ENCODE results near the gene MOB2. TPM values are rescaled to one million over a fixed set of nuclear protein-coding genes. Genes with fewer than 3 reads are reported as not detected.

The MOB2 gene
- total RNA-seq, 1 experiment from 2014 or later = 18.0 TPM

- in situ Hi-C loops (cut with HindIII; ENCODE audit: low pct_unique_long_range_greater_than_20kb, low sequenced_read_pairs) = no loop called here
- DNase-seq (ENCODE audit: low read depth, low spot score) = no peak
Observed at GRCh38 chr11:1508986-1509385, 22.4 kb upstream of the MOB2 start.

GRCh38 chr11:1508491-1508891, 21.9 kb upstream of the MOB2 start:
- in situ Hi-C loops (cut with HindIII; ENCODE audit: low pct_unique_long_range_greater_than_20kb, low sequenced_read_pairs) = no loop called here
- no peak for DNase-seq (ENCODE audit: low read depth, low spot score)

DNA sequence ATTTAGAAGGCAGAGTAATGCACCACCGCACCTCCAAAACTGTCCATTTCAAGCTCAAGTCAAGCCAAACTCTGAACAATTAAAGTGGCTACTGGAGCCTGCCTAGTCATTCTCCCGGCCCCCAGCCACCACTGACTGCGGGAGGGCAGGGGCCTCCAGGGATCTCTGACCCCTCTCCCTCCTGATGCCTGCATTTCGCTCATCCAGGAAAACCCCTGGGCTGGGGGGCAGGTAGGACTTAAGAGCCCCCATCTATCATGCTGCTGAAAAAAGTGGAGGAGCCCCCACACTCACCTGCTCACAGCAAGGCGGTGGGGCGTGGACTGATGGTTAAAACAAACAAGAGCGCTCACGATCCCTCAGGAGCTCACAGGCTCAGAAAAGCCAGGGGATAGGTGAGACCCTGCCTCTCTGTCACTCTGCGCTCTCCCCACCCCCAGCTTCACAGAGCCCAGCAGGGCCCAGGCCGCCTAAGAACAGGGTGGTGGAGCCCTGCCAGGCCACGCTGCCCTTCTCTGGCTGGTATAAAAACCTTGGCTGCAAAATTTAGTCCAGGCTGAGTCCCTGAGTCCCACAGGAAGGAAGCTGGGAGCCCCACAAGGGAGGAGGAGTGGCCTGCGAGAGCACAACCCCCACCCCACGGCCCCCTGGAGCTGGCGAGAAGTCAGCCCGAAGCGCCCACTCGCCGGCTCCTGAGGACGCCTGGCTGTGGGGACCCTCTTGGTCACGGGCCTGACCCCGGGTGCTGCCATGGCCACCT, 21.0 kb upstream of the MOB2 start:
- in situ Hi-C loops (cut with HindIII; ENCODE audit: low pct_unique_long_range_greater_than_20kb, low sequenced_read_pairs) = no loop called here
- DNase-seq (ENCODE audit: low read depth, low spot score) = no peak

DNA sequence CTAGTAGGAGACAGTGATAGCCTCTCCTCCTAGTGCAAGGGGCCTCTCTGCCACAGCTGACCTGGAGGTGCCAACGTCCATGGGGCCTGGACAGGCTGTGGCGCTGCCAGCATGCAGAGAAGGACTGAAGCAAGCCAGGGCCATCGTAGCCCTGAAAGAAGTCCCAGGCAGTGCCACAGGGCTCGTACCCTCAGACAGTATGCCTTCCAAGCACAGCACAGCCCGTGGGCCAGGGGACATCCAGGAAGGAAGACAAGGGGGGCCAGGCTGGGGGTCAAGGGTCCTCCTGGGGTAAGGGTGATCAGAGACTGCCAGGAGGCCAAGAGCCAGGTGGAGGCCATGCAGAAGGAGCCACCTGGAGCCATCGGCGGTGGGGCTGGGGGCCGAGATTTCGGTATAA, 20.4 kb upstream of the MOB2 start:
- DNase-seq (ENCODE audit: low read depth, low spot score) = no peak
- in situ Hi-C loops (cut with HindIII; ENCODE audit: low pct_unique_long_range_greater_than_20kb, low sequenced_read_pairs) = no loop called here

DNA sequence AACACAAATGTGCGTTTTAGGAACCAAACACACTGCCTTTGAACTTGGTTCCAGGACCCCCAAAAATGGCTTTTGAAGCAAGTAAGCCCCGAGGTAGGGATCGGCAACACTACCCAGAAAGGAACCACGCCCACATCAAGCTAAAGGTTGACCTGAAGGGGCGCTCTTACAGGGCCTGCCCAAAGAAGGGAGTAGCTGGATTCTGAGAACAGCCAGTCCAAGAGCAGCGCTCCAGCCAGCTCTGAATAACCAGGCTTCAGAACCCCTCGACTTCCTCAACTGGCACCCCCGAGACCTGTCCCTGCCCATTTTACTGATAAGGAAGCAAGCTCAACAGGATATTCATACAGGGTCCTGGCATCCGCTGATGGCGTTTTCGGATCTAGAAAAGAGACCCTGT, 18.9 kb upstream of the MOB2 start:
- DNase-seq (ENCODE audit: low read depth, low spot score) = no peak
- in situ Hi-C loops (cut with HindIII; ENCODE audit: low pct_unique_long_range_greater_than_20kb, low sequenced_read_pairs) = no loop called here

DNA sequence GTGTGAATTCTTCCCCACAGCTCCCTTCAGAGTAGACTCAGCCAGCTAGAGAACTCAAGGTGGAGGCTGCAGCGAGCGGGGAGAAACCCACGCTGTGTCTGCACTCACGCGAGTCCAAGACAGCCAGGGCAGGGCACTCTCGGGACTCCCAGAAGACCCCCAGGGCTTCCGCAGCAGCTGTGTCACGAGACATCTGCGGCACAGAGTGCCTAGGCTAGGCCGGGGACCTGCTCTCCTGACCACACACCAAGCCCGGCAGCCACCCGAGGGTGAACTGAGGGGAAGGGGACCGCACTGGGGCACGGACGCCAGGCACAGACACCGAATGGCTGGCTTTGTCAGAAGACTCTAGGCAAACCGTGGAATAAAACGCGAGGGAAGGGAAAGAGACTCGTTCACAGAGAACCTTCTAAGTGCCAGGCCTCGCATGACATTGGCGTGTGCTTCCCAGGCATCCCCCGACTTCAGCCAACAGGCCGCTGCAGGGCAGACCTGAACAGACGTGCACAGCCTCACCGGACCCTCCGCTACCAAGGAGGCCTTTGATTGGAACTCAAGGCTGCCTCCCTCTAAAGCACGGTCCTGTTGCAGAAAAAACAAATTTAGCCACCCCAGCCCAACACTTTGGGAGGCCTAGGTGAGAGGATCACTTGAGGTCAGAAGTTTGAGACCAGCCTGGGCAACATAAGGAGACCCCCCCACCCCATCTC, 18.2 kb upstream of the MOB2 start:
- in situ Hi-C loops (cut with HindIII; ENCODE audit: low pct_unique_long_range_greater_than_20kb, low sequenced_read_pairs) = no loop called here

GRCh38 chr11:1504138-1504537, 17.6 kb upstream of the MOB2 start:
- no peak for DNase-seq (ENCODE audit: low read depth, low spot score)
- in situ Hi-C loops (cut with HindIII; ENCODE audit: low pct_unique_long_range_greater_than_20kb, low sequenced_read_pairs) = no loop called here

More for the DNA sequence above, 18.2 kb upstream of the MOB2 start:
- DNase-seq (ENCODE audit: low read depth, low spot score) = no peak

GRCh38 chr11:1503708-1504104, 17.1 kb upstream of the MOB2 start:
- in situ Hi-C loops (cut with HindIII; ENCODE audit: low pct_unique_long_range_greater_than_20kb, low sequenced_read_pairs) = no loop called here
- DNase-seq (ENCODE audit: low read depth, low spot score) = no peak

GRCh38 chr11:1502954-1503707, 16.6 kb upstream of the MOB2 start:
- in situ Hi-C loops (cut with HindIII; ENCODE audit: low pct_unique_long_range_greater_than_20kb, low sequenced_read_pairs) = no loop called here
- DNase-seq (ENCODE audit: low read depth, low spot score) = no peak

- in situ Hi-C loops (cut with HindIII; ENCODE audit: low pct_unique_long_range_greater_than_20kb, low sequenced_read_pairs) = no loop called here
Observed at GRCh38 chr11:1502168-1502953, 15.8 kb upstream of the MOB2 start.

DNA sequence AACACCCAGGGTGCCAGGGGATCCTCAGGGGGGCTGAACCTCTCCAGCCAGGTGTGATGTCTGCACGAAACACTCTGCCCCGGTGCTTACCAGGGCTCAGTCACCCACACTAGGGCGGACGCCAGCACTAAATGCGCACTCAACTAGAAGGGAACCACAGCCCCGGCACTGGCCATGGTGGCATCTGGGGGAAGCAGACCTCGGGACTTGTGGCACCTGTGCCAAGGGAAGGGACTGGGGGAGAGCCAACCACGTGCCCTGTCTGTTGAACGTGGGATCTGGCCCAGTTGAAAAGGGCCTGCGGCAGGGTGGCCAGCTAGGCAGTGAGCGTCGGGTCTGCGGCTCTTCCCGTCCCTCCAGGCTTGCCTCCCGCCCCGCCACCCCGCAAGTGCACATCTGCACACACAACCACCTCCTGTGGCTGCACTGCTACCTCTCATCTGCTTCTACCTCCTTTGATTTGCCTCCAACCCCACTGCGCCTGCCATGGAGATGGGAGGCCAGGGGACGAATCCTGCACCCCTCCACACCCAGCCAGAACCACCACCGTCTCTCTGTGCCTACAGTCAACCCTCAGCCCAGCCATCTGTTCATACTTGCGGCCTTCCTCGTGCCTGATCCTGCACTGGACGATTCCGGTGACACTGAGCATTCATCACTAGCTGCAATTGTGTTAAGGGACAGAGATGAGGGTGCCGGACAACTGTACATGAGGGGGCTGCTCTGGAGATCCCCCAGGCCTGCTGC, 15.0 kb upstream of the MOB2 start:
- no peak for DNase-seq (ENCODE audit: low read depth, low spot score)
- in situ Hi-C loops (cut with HindIII; ENCODE audit: low pct_unique_long_range_greater_than_20kb, low sequenced_read_pairs) = no loop called here

More at GRCh38 chr11:1502168-1502953, 15.8 kb upstream of the MOB2 start:
- no peak for DNase-seq (ENCODE audit: low read depth, low spot score)

DNA sequence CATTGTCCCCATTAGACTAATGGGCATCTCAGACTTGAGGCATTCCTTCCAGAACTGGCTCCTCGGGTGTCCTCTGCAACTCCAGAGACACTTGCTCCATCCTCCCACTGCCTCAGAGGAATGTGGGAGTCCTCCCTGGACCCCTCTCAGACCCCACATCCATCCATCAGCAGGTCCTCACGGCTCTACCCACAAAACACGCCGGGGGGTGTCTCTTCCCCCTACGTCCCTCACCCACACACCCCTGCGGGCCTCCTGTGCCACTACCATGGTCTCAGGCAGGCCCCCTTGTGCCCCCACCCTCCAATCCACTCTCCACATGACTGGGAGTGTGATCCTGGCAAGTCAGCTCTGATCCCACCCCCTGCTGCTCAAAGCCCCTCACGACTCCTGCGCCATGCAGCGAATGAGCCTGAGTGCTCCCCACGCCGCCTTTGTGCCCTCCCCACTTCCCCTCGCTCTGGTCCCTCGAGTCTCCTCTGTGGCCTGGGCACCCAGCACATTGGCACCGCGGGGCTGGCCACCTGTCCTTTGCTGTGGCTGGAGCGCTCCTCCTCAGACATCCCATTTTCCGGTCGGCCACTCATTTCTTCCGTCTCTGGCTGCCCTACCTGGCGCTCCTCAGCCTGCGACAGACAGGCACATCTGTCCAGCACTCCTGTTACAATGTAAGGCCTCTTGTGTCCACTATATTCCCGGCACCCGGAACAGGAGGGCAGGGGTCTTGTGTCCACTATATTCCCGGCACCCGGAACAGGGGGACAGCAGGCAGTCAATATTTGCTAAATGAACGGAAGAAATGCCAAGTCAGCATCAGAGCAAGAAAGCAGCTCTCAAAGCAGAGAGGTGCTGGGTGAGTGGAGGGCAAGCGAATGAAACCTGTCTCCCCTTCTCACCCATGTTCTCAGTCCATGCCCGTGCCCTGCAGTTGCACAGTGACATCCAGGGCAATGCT, 14.2 kb upstream of the MOB2 start:
- in situ Hi-C loops (cut with HindIII; ENCODE audit: low pct_unique_long_range_greater_than_20kb, low sequenced_read_pairs) = no loop called here
- no peak for DNase-seq (ENCODE audit: low read depth, low spot score)

GRCh38 chr11:1499899-1500298, 13.3 kb upstream of the MOB2 start:
- no peak for DNase-seq (ENCODE audit: low read depth, low spot score)
- in situ Hi-C loops (cut with HindIII; ENCODE audit: low pct_unique_long_range_greater_than_20kb, low sequenced_read_pairs) = no loop called here

- in situ Hi-C loops (cut with HindIII; ENCODE audit: low pct_unique_long_range_greater_than_20kb, low sequenced_read_pairs) = no loop called here
- no peak for DNase-seq (ENCODE audit: low read depth, low spot score)
Observed at GRCh38 chr11:1499261-1499890, 12.8 kb upstream of the MOB2 start.

GRCh38 chr11:1498262-1498661, 11.7 kb upstream of the MOB2 start:
- in situ Hi-C loops (cut with HindIII; ENCODE audit: low pct_unique_long_range_greater_than_20kb, low sequenced_read_pairs) = no loop called here
- no peak for DNase-seq (ENCODE audit: low read depth, low spot score)

GRCh38 chr11:1497600-1497999, 11.0 kb upstream of the MOB2 start:
- in situ Hi-C loops (cut with HindIII; ENCODE audit: low pct_unique_long_range_greater_than_20kb, low sequenced_read_pairs) = no loop called here
- DNase-seq (ENCODE audit: low read depth, low spot score) = no peak
